GM19193 (cell line): ENCODE results near the gene SF3A1.

ENCODE experiments used
- POLR2A ChIP-seq: IDR thresholded peaks from 4 replicates; pipeline ENCODE4 v1.6.1; 2011; ENCODE audit not compliant: insufficient read depth, insufficient read length; ENCODE audit errors: extremely low read depth

Gene SF3A1

GRCh38 chr22:30285176-30285845 is 71.4 kb downstream of the SF3A1 start:
- TF ChIP-seq POLR2A = no peak

- TF ChIP-seq POLR2A = no peak
Measured at GRCh38 chr22:30284666-30285065, 72.0 kb downstream of the SF3A1 start.

GRCh38 chr22:30284172-30284571 is 72.5 kb downstream of the SF3A1 start:
- TF ChIP-seq POLR2A = no peak

DNA sequence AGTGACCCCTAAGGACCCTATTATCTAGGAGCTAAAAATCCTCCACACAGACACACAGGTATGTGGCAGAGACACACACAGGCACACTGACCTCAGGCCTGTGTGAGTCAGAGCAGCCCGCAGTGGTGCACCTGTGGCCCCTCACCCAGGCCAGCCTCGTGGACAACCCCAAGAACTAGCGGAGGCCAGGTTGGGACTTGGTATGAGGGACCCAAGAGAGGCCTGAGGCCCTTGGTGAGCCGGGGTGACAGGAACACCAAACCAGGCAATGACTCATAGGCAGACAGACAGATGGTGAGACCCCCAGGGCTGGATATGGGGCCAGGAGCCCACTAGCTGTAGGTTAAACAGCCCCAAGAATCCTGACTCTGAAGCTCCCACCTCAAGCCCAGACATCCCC is 73.4 kb downstream of the SF3A1 start:
- no peak for TF ChIP-seq POLR2A

- TF ChIP-seq POLR2A = no peak
Measured at GRCh38 chr22:30282616-30283046, 74.1 kb downstream of the SF3A1 start.
